Measurements from ENCODE around the gene CADM1.

The CADM1 gene

DNA sequence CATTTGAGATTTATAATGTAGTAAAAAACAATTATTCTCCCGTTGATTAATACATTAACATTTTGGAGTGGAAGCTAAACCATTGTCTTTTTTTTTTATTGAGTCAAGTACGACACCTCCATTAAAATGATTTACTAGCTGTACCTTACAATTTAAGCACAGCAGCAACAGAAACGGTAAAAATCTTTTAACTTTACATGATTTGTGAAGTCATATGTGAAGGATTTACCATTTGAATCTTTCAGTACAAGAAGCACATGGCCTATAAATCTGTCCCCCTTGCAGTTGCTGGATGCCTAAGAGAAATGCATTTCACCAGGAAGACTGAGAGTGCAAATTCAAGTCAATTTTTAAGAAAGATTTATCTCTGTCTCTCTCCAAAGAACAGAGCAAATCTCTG, 324.6 kb downstream of the CADM1 start:
- Histone ChIP-seq H3K4me1 (ENCODE audit: insufficient read depth, low read length) (no peaks in the 10 kb centered on the region), H3K27me3 (ENCODE audit: insufficient read depth, low read length, poor library complexity) (peaks cover 8% of the 10 kb centered on the region), H3K9ac (ENCODE audit: low read depth, low read length) (no peak overlapping the region), H4K20me1 (ENCODE audit: insufficient read depth, low read length) (no peaks in the 10 kb centered on the region), H3K4me3 (ENCODE audit: low read depth in 1 of 2, low read length in 2 of 2) (no peak overlapping the region), H3K9me3 (ENCODE audit: insufficient read depth, low read length, severe bottlenecking) (no peaks in the 10 kb centered on the region), H3K4me2 (ENCODE audit: insufficient read depth, low read length) (no peak overlapping the region), H3K36me3 (ENCODE audit: insufficient read depth, low read length) (no peaks in the 10 kb centered on the region), H3K27ac (ENCODE audit: low read length) (no peak overlapping the region), H2AFZ (ENCODE audit: low read depth, low read length) (no peak overlapping the region), H3K79me2 (ENCODE audit: insufficient read depth, low read length) (no peaks in the 10 kb centered on the region)
- DNase-seq (no peak), ATAC-seq (ENCODE audit: insufficient read depth, low read depth) (no peak)
- no peak for TF ChIP-seq EZH2 (IDR thresholded peaks at IDR 0.05; ENCODE audit: borderline replicate concordance, low read depth, low read length, severe bottlenecking)
- TF ChIP-seq, protein P1, sequence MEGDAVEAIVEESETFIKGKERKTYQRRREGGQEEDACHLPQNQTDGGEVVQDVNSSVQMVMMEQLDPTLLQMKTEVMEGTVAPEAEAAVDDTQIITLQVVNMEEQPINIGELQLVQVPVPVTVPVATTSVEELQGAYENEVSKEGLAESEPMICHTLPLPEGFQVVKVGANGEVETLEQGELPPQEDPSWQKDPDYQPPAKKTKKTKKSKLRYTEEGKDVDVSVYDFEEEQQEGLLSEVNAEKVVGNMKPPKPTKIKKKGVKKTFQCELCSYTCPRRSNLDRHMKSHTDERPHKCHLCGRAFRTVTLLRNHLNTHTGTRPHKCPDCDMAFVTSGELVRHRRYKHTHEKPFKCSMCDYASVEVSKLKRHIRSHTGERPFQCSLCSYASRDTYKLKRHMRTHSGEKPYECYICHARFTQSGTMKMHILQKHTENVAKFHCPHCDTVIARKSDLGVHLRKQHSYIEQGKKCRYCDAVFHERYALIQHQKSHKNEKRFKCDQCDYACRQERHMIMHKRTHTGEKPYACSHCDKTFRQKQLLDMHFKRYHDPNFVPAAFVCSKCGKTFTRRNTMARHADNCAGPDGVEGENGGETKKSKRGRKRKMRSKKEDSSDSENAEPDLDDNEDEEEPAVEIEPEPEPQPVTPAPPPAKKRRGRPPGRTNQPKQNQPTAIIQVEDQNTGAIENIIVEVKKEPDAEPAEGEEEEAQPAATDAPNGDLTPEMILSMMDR (IDR thresholded peaks at IDR 0.05; ENCODE audit: borderline replicate concordance, extremely low read depth, low read length, poor library complexity, severe bottlenecking) = no peak

DNA sequence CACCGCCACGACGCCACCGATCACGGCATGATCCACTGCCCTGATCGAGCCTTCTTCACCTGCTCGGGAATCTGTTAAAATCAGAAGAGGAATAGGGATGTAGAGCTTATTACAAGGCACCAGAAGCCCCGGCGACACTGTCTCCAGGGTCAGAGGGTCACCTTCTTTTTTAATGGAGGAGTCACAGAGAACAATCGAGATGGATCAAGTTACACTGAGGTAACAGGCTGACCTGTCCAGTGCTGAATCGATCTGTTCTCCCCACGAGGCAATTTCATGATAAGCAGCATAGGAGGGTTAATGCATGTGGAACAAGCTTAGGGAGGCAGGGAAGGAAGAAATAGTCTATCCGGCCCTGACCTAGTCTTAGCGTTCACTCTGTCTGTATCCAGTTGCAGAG, 325.5 kb downstream of the CADM1 start:
- Histone ChIP-seq H4K20me1 (ENCODE audit: insufficient read depth, low read length) (no peaks in the 10 kb centered on the region), H3K9me3 (ENCODE audit: insufficient read depth, low read length, severe bottlenecking) (no peaks in the 10 kb centered on the region), H2AFZ (ENCODE audit: low read depth, low read length) (no peak overlapping the region), H3K4me1 (ENCODE audit: insufficient read depth, low read length) (no peaks in the 10 kb centered on the region), H3K27me3 (ENCODE audit: insufficient read depth, low read length, poor library complexity) (peaks cover 8% of the 10 kb centered on the region), H3K4me3 (ENCODE audit: low read depth in 1 of 2, low read length in 2 of 2) (no peak overlapping the region), H3K27ac (ENCODE audit: low read length) (no peak overlapping the region), H3K79me2 (ENCODE audit: insufficient read depth, low read length) (no peaks in the 10 kb centered on the region), H3K36me3 (ENCODE audit: insufficient read depth, low read length) (no peaks in the 10 kb centered on the region), H3K9ac (ENCODE audit: low read depth, low read length) (no peak overlapping the region), H3K4me2 (ENCODE audit: insufficient read depth, low read length) (no peak overlapping the region)
- no peak for DNase-seq
- TF ChIP-seq, protein P1 (IDR thresholded peaks at IDR 0.05; ENCODE audit: borderline replicate concordance, extremely low read depth, low read length, poor library complexity, severe bottlenecking) = no peak
- TF ChIP-seq EZH2 (IDR thresholded peaks at IDR 0.05; ENCODE audit: borderline replicate concordance, low read depth, low read length, severe bottlenecking) = no peak
- no peak for ATAC-seq (ENCODE audit: insufficient read depth, low read depth)

DNA sequence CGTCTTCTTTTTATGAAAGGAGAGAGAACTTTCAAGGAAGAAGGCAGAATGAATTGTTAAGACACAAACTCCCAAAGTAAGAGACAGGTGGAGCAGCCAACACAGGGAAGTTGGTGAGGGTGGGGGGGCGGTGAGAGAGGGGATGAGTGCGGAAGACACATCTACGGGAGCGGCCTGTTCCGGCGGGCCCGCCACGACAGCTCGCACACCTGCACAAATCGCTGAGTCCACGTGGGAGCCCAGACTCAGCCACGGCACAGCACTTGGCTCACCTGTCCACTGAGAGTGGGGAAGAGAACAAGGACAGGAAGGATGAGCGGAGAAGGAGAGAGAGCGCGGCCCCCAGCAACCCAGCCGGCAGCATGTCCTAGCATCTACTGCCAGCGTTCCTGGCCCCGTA, 331.1 kb downstream of the CADM1 start:
- H3K4me2 ChIP-seq (ENCODE audit: insufficient read depth, low read length) = no peak overlapping the region
- H4K20me1 ChIP-seq (ENCODE audit: insufficient read depth, low read length) = no peaks in the 10 kb centered on the region
- no peak overlapping the region for H3K4me3 ChIP-seq (ENCODE audit: low read depth in 1 of 2, low read length in 2 of 2)
- no peaks in the 10 kb centered on the region for H3K79me2 ChIP-seq (ENCODE audit: insufficient read depth, low read length)
- DNase-seq = no peak
- ATAC-seq (ENCODE audit: insufficient read depth, low read depth) = no peak
- H3K9ac ChIP-seq (ENCODE audit: low read depth, low read length) = no peak overlapping the region
- no peaks in the 10 kb centered on the region for H3K36me3 ChIP-seq (ENCODE audit: insufficient read depth, low read length)
- peaks cover 3% of the 10 kb centered on the region for H3K27me3 ChIP-seq (ENCODE audit: insufficient read depth, low read length, poor library complexity)
- no peaks in the 10 kb centered on the region for H3K4me1 ChIP-seq (ENCODE audit: insufficient read depth, low read length)
- no peak overlapping the region for H2AFZ ChIP-seq (ENCODE audit: low read depth, low read length)
- no peak for TF ChIP-seq EZH2 (IDR thresholded peaks at IDR 0.05; ENCODE audit: borderline replicate concordance, low read depth, low read length, severe bottlenecking)
- TF ChIP-seq, protein P1 (IDR thresholded peaks at IDR 0.05; ENCODE audit: borderline replicate concordance, extremely low read depth, low read length, poor library complexity, severe bottlenecking) = no peak
- H3K27ac ChIP-seq (ENCODE audit: low read length) = no peak overlapping the region
- H3K9me3 ChIP-seq (ENCODE audit: insufficient read depth, low read length, severe bottlenecking) = no peaks in the 10 kb centered on the region

Measured in DND-41 (cell line).